Stimulated activated CD4-positive, alpha-beta T cell treated with anti-CD3 and anti-CD28 coated beads, Interleukin-1b, Interleukin-23, amount 100 ng/mL, for 1 hour (primary cell): ENCODE measurements around the gene MORC3.

Source experiments
- DNase-seq, 2 donors: peaks; one replicate each; pipeline ENCODE4 v3.0.0-alpha.2; 2020; ENCODE audit warnings: low read depth in 2 of 2

The MORC3 gene

GRCh38 chr21:36422279-36423098 is 102.5 kb downstream of the MORC3 start:
- DNase-seq = no peak

- DNase-seq = no peak
These were observed 103.9 kb downstream of the MORC3 start for GRCh38 chr21:36423771-36424433.

- DNase-seq = no peak
These were observed 104.6 kb downstream of the MORC3 start for GRCh38 chr21:36424592-36424991.

- no peak for DNase-seq
These were observed 105.3 kb downstream of the MORC3 start for GRCh38 chr21:36425286-36425685.
